ENCODE data around the gene LARP6. TPM values are rescaled to one million over a fixed set of nuclear protein-coding genes. Genes with fewer than 3 reads are reported as not detected.

The LARP6 gene
- total RNA-seq, 2 donors from 2014 or later: 0.26 TPM; not detected in 1

GRCh38 chr15:70852501-70853317, 1.2 kb downstream of the LARP6 start:
- H3K4me3 Mint-ChIP-seq: peak overlapping the region; percentile 52
- H3K4me1 Mint-ChIP-seq: peaks cover 3% of the 10 kb centered on the region
- peaks cover 52% of the 10 kb centered on the region for H3K27me3 Mint-ChIP-seq
- H3K36me3 Mint-ChIP-seq (ENCODE audit: low read depth): peaks cover 5% of the 10 kb centered on the region
- no peak overlapping the region for H3K27ac Mint-ChIP-seq
- ATAC-seq (replicated peaks): no peak
- H3K9me3 Mint-ChIP-seq: no peaks in the 10 kb centered on the region

GRCh38 chr15:70851889-70852288, 2.1 kb downstream of the LARP6 start:
- peaks cover 48% of the 10 kb centered on the region for H3K27me3 Mint-ChIP-seq
- H3K4me1 Mint-ChIP-seq: peaks cover 3% of the 10 kb centered on the region
- ATAC-seq (replicated peaks): no peak
- no peaks in the 10 kb centered on the region for H3K9me3 Mint-ChIP-seq
- H3K27ac Mint-ChIP-seq: no peak overlapping the region
- peaks cover 5% of the 10 kb centered on the region for H3K36me3 Mint-ChIP-seq (ENCODE audit: low read depth)
- H3K4me3 Mint-ChIP-seq: no peak overlapping the region

GRCh38 chr15:70845602-70846360, 8.2 kb downstream of the LARP6 start:
- no peak for ATAC-seq (replicated peaks)
- Mint-ChIP-seq H3K9me3 (no peaks in the 10 kb centered on the region), H3K27me3 (peaks cover 22% of the 10 kb centered on the region), H3K4me1 (no peaks in the 10 kb centered on the region), H3K36me3 (ENCODE audit: low read depth) (no peaks in the 10 kb centered on the region), H3K27ac (no peak overlapping the region), H3K4me3 (no peak overlapping the region)

GRCh38 chr15:70837476-70837875, 16.5 kb downstream of the LARP6 start:
- H3K4me1 Mint-ChIP-seq: no peaks in the 10 kb centered on the region
- H3K36me3 Mint-ChIP-seq (ENCODE audit: low read depth): no peaks in the 10 kb centered on the region
- H3K9me3 Mint-ChIP-seq: no peaks in the 10 kb centered on the region
- H3K4me3 Mint-ChIP-seq: no peak overlapping the region
- no peak for ATAC-seq (replicated peaks)
- H3K27me3 Mint-ChIP-seq: peaks cover 13% of the 10 kb centered on the region
- no peak overlapping the region for H3K27ac Mint-ChIP-seq

GRCh38 chr15:70835841-70836240, 18.1 kb downstream of the LARP6 start:
- no peak overlapping the region for H3K27ac Mint-ChIP-seq
- H3K27me3 Mint-ChIP-seq: peaks cover 9% of the 10 kb centered on the region
- no peak overlapping the region for H3K4me3 Mint-ChIP-seq
- H3K36me3 Mint-ChIP-seq (ENCODE audit: low read depth): no peaks in the 10 kb centered on the region
- H3K4me1 Mint-ChIP-seq: no peaks in the 10 kb centered on the region
- no peak for ATAC-seq (replicated peaks)
- no peaks in the 10 kb centered on the region for H3K9me3 Mint-ChIP-seq

- Mint-ChIP-seq H3K4me1 (no peaks in the 10 kb centered on the region), H3K27me3 (peaks cover 12% of the 10 kb centered on the region), H3K9me3 (no peaks in the 10 kb centered on the region), H3K36me3 (ENCODE audit: low read depth) (no peaks in the 10 kb centered on the region), H3K27ac (no peak overlapping the region), H3K4me3 (no peak overlapping the region)
- no peak for ATAC-seq (replicated peaks)
Measured at GRCh38 chr15:70835415-70835814, 18.5 kb downstream of the LARP6 start.

GRCh38 chr15:70834999-70835398, 19.0 kb downstream of the LARP6 start:
- Mint-ChIP-seq H3K4me1 (no peaks in the 10 kb centered on the region), H3K36me3 (ENCODE audit: low read depth) (no peaks in the 10 kb centered on the region), H3K27ac (no peak overlapping the region)

GRCh38 chr15:70833861-70834765, 19.8 kb downstream of the LARP6 start:
- no peak for ATAC-seq (replicated peaks)
- H3K4me1 Mint-ChIP-seq: no peaks in the 10 kb centered on the region
- H3K27me3 Mint-ChIP-seq: peaks cover 12% of the 10 kb centered on the region
- H3K36me3 Mint-ChIP-seq (ENCODE audit: low read depth): no peaks in the 10 kb centered on the region
- no peak overlapping the region for H3K27ac Mint-ChIP-seq
- no peaks in the 10 kb centered on the region for H3K9me3 Mint-ChIP-seq
- no peak overlapping the region for H3K4me3 Mint-ChIP-seq

More at GRCh38 chr15:70834999-70835398, 19.0 kb downstream of the LARP6 start:
- Mint-ChIP-seq H3K9me3 (no peaks in the 10 kb centered on the region), H3K27me3 (peaks cover 12% of the 10 kb centered on the region), H3K4me3 (no peak overlapping the region)
- ATAC-seq (replicated peaks): no peak

GRCh38 chr15:70833422-70833821, 20.5 kb downstream of the LARP6 start:
- Mint-ChIP-seq H3K9me3 (no peaks in the 10 kb centered on the region), H3K36me3 (ENCODE audit: low read depth) (no peaks in the 10 kb centered on the region), H3K27ac (no peak overlapping the region), H3K27me3 (peaks cover 12% of the 10 kb centered on the region), H3K4me1 (no peaks in the 10 kb centered on the region), H3K4me3 (no peak overlapping the region)
- ATAC-seq (replicated peaks): no peak

- Mint-ChIP-seq H3K9me3 (no peaks in the 10 kb centered on the region), H3K27me3 (peaks cover 18% of the 10 kb centered on the region), H3K4me3 (no peak overlapping the region), H3K27ac (no peak overlapping the region), H3K4me1 (no peaks in the 10 kb centered on the region), H3K36me3 (ENCODE audit: low read depth) (no peaks in the 10 kb centered on the region)
- ATAC-seq (replicated peaks): no peak
Measured at GRCh38 chr15:70832176-70832575, 21.8 kb downstream of the LARP6 start.

GRCh38 chr15:70831094-70831911, 22.7 kb downstream of the LARP6 start:
- no peak for ATAC-seq (replicated peaks)
- H3K9me3 Mint-ChIP-seq: no peaks in the 10 kb centered on the region
- no peak overlapping the region for H3K4me3 Mint-ChIP-seq
- H3K27ac Mint-ChIP-seq: no peak overlapping the region
- no peaks in the 10 kb centered on the region for H3K4me1 Mint-ChIP-seq
- H3K36me3 Mint-ChIP-seq (ENCODE audit: low read depth): no peaks in the 10 kb centered on the region
- peaks cover 22% of the 10 kb centered on the region for H3K27me3 Mint-ChIP-seq

GRCh38 chr15:70830615-70831014, 23.3 kb downstream of the LARP6 start:
- H3K27me3 Mint-ChIP-seq: peaks cover 28% of the 10 kb centered on the region
- no peaks in the 10 kb centered on the region for H3K9me3 Mint-ChIP-seq
- H3K4me1 Mint-ChIP-seq: no peaks in the 10 kb centered on the region
- no peak overlapping the region for H3K4me3 Mint-ChIP-seq
- no peaks in the 10 kb centered on the region for H3K36me3 Mint-ChIP-seq (ENCODE audit: low read depth)
- ATAC-seq (replicated peaks): no peak
- H3K27ac Mint-ChIP-seq: no peak overlapping the region

- no peaks in the 10 kb centered on the region for H3K4me1 Mint-ChIP-seq
- no peaks in the 10 kb centered on the region for H3K9me3 Mint-ChIP-seq
- H3K27me3 Mint-ChIP-seq: peaks cover 29% of the 10 kb centered on the region
- no peak overlapping the region for H3K4me3 Mint-ChIP-seq
- H3K36me3 Mint-ChIP-seq (ENCODE audit: low read depth): no peaks in the 10 kb centered on the region
- no peak for ATAC-seq (replicated peaks)
- no peak overlapping the region for H3K27ac Mint-ChIP-seq
Measured at GRCh38 chr15:70829371-70830166, 24.4 kb downstream of the LARP6 start.

Measured in activated T-helper 17 cell treated with anti-CD3 and anti-CD28 coated beads, Interleukin-2, amount 50 U/mL, for 72 hours (primary cell).